HepG2 (cell line): Measurements from ENCODE around the gene PPP4R4. TPM values are rescaled to one million over a fixed set of nuclear protein-coding genes. Genes with fewer than 3 reads are reported as not detected.

ENCODE experiments used
- AHR ChIP-seq: IDR thresholded peaks from 2 replicates; pipeline ENCODE4 v1.6.1; 2018; ENCODE audit warnings: missing genetic modification reagents, missing compliant biosample characterization
- JUN ChIP-seq: sonication (generic); formaldehyde crosslinking; IDR thresholded peaks from 2 replicates; pipeline ENCODE4 v1.4.0; 2020; ENCODE audit warnings: mild to moderate bottlenecking, missing genetic modification reagents
- KDM1A ChIP-seq: IDR thresholded peaks from 2 replicates; pipeline ENCODE4 v1.6.1; 2016; ENCODE audit warnings: missing compliant biosample characterization
- MTERF4 ChIP-seq: sonication (generic); formaldehyde crosslinking; IDR thresholded peaks from 2 replicates; pipeline ENCODE4 v1.8.0; 2023; ENCODE audit warnings: mild to moderate bottlenecking, missing genetic modification reagents
- NFIB ChIP-seq: sonication (generic); formaldehyde crosslinking; IDR thresholded peaks from 2 replicates; pipeline ENCODE4 v1.9.0; 2021; ENCODE audit warnings: missing genetic modification reagents, mild to moderate bottlenecking, borderline replicate concordance
- POLR2AphosphoS2 ChIP-seq: IDR thresholded peaks from 2 replicates; pipeline ENCODE4 v1.6.1; 2011; ENCODE audit warnings: low read depth, low read length, improper control_type of control experiment
- PRPF4 ChIP-seq: fragments of 200-400 bp; formaldehyde crosslinking; IDR thresholded peaks from 2 replicates; pipeline ENCODE4 v1.6.1; 2016; ENCODE audit warnings: low read length, low read depth; ENCODE audit not compliant: poor library complexity, severe bottlenecking
- PTBP1 ChIP-seq: fragments of 200-400 bp; formaldehyde crosslinking; IDR thresholded peaks from 2 replicates; pipeline ENCODE4 v1.6.1; 2018; ENCODE audit warnings: low read length, low read depth; ENCODE audit not compliant: poor library complexity, severe bottlenecking
- SALL2 ChIP-seq: sonication (generic); formaldehyde crosslinking; IDR thresholded peaks from 2 replicates; pipeline ENCODE4 v1.8.1; 2023; ENCODE audit warnings: mild to moderate bottlenecking, missing genetic modification reagents, inconsistent platforms
- SKIL ChIP-seq: sonication (generic); formaldehyde crosslinking; IDR thresholded peaks from 2 replicates; pipeline ENCODE4 v1.8.0; 2022; ENCODE audit warnings: missing genetic modification reagents, mild to moderate bottlenecking, moderate library complexity, borderline replicate concordance
- SP5 ChIP-seq: IDR thresholded peaks from 2 replicates; pipeline ENCODE4 v1.6.1; 2016; ENCODE audit warnings: low read depth, borderline replicate concordance
- TMF1 ChIP-seq: sonication (generic); formaldehyde crosslinking; IDR thresholded peaks from 2 replicates; pipeline ENCODE4 v1.8.1; 2022; ENCODE audit warnings: low read depth, missing genetic modification reagents
- TRAFD1 ChIP-seq: sonication (generic); formaldehyde crosslinking; IDR thresholded peaks from 2 replicates; pipeline ENCODE4 v1.5.1; 2020; ENCODE audit warnings: missing genetic modification reagents, mild to moderate bottlenecking, borderline replicate concordance
- ZBTB26 ChIP-seq: IDR thresholded peaks from 2 replicates; pipeline ENCODE4 v1.6.1; 2016; ENCODE audit warnings: missing compliant biosample characterization, missing genetic modification reagents, borderline replicate concordance
- ZFP91 ChIP-seq: sonication (generic); formaldehyde crosslinking; IDR thresholded peaks from 2 replicates; pipeline ENCODE4 v1.9.0; 2022; ENCODE audit warnings: missing genetic modification reagents, mild to moderate bottlenecking, borderline replicate concordance
- ZNF274 ChIP-seq: sonication (generic); formaldehyde crosslinking; IDR thresholded peaks from 2 replicates; pipeline ENCODE4 v1.5.1; 2020; ENCODE audit warnings: mild to moderate bottlenecking, missing genetic modification reagents
- ZNF496 ChIP-seq: sonication (generic); formaldehyde crosslinking; IDR thresholded peaks from 2 replicates; pipeline ENCODE4 v1.8.1; 2023; ENCODE audit warnings: mild to moderate bottlenecking, moderate library complexity, missing genetic modification reagents; ENCODE audit not compliant: insufficient replicate concordance
- ZNF569 ChIP-seq: sonication (generic); formaldehyde crosslinking; IDR thresholded peaks from 2 replicates; pipeline ENCODE4 v1.5.0; 2020; ENCODE audit warnings: mild to moderate bottlenecking, missing genetic modification reagents, moderate library complexity, borderline replicate concordance
- ZNF577 ChIP-seq: sonication (generic); formaldehyde crosslinking; IDR thresholded peaks from 2 replicates; pipeline ENCODE4 v1.4.0; 2020; ENCODE audit warnings: mild to moderate bottlenecking, low read depth, missing genetic modification reagents, borderline replicate concordance
- ZNF607 ChIP-seq: sonication (generic); formaldehyde crosslinking; IDR thresholded peaks from 2 replicates; pipeline ENCODE4 v1.5.1; 2020; ENCODE audit warnings: missing genetic modification reagents, mild to moderate bottlenecking, borderline replicate concordance
- ZNF883 ChIP-seq: sonication (generic); formaldehyde crosslinking; IDR thresholded peaks from 2 replicates; pipeline ENCODE4 v1.5.1; 2020; ENCODE audit warnings: mild to moderate bottlenecking, missing genetic modification reagents; ENCODE audit errors: not compliant biosample characterization
- polyA plus RNA-seq, 8 experiments: library from polyadenylated mRNA; depleted of rRNA in 3 of 8; stranded (reverse) in 7 of 8; unstranded in 1 of 8; fragments of >200 nt; fragmentation: Illumina TruSeq in 4 of 8; extraction: Trizol in 4 of 8; gene quantifications; 2 replicates each; pipeline versions ENCODE4 v1.2.1 to v1.2.3, GENCODE V29; 2011 to 2016; ENCODE audit warnings: low read depth in 4 of 8, missing spikeins in 1 of 8, mixed read lengths in 1 of 8; ENCODE audit not compliant: insufficient read depth in 1 of 8
- total RNA-seq, 5 experiments: library from RNA; depleted of rRNA; stranded (reverse); fragments of >200 nt; fragmentation: Illumina TruSeq; extraction: Trizol; gene quantifications; 2 replicates each; pipeline ENCODE4 v1.2.3, GENCODE V29; 2016; ENCODE audit warnings: low read depth in 1 of 5

Gene PPP4R4
- total and polyA plus RNA-seq, 2 of the 13 experiments (the other 11 are each of a cell fraction or from before 2014, with no cell fraction given): 9.5 to 19.8 TPM

- TF ChIP-seq SALL2 (CRISPR knock-in tag) (no peak), KDM1A (no peak), PTBP1 (no peak), SKIL (CRISPR knock-in tag) (no peak), ZBTB26 (CRISPR knock-in tag) (no peak), AHR (CRISPR knock-in tag) (no peak), TMF1 (CRISPR knock-in tag) (no peak), ZNF883 (CRISPR knock-in tag) (no peak), POLR2AphosphoS2 (no peak), PRPF4 (no peak), ZNF577 (no peak), MTERF4 (CRISPR knock-in tag) (no peak), TRAFD1 (no peak), JUN (CRISPR knock-in tag) (no peak), NFIB (no peak), SP5 (CRISPR knock-in tag) (no peak), ZNF607 (CRISPR knock-in tag) (no peak; the same call in 1 of the 2 replicates), ZNF569 (CRISPR knock-in tag) (no peak), ZNF274 (0 out of 2 replicates have a peak, but pooled peaks have one; percentile 58), ZFP91 (CRISPR knock-in tag) (peak; percentile 42; the same call in 1 of the 2 replicates), ZNF496 (CRISPR knock-in tag) (no peak)
Observed at GRCh38 chr14:94136575-94137331, 37.4 kb upstream of the PPP4R4 start (continued).
